SU-DHL-6 (cell line): Measurements from ENCODE around the gene SLC35A2.
"Not testable (repeated sequence)": the region's sequence is repeated elsewhere in the genome, so short reads cannot be mapped to it uniquely, and the experiment has no call there.

ENCODE experiments used
- H2AFZ ChIP-seq: fragments of 200-600 bp; sonication (generic); 2 replicates; pipeline ENCODE4 v1.6.1; 2014; ENCODE audit warnings: low read depth, mild to moderate bottlenecking, moderate library complexity, mixed read lengths, antibody characterized with exemption, low read length; ENCODE audit not compliant: severe bottlenecking
- H3F3A ChIP-seq: fragments of 200-600 bp; shearing (Covaris generic); 2 replicates; pipeline ENCODE4 v1.6.0; 2016; ENCODE audit warnings: antibody characterized with exemption, mild to moderate bottlenecking; ENCODE audit not compliant: insufficient read depth
- H3K27ac ChIP-seq: fragments of 200-600 bp; sonication (generic); 2 replicates; pipeline ENCODE4 v1.5.1; 2016; ENCODE audit warnings: low read depth, mild to moderate bottlenecking, low read length, moderate library complexity, mixed read lengths
- H3K27me3 ChIP-seq: fragments of 200-600 bp; sonication (generic), shearing (Covaris generic); 2 replicates; pipeline ENCODE4 v1.6.0; 2014; ENCODE audit warnings: mild to moderate bottlenecking, low read length
- H3K36me3 ChIP-seq: fragments of 200-600 bp; sonication (generic); 2 replicates; pipeline ENCODE4 v1.6.1; 2014; ENCODE audit warnings: mild to moderate bottlenecking, low read length, mixed read lengths
- H3K4me2 ChIP-seq: fragments of 300-600, 200-600 bp; shearing (Covaris generic), sonication (generic); 2 replicates; pipeline ENCODE4 v1.6.0; 2014; ENCODE audit warnings: low read length, low read depth, mild to moderate bottlenecking; ENCODE audit not compliant: poor library complexity, severe bottlenecking
- H3K4me3 ChIP-seq: fragments of 200-600 bp; sonication (generic); 2 replicates; pipeline ENCODE4 v1.5.1; 2014; ENCODE audit warnings: antibody characterized with exemption, low read length, mild to moderate bottlenecking, mixed read lengths; ENCODE audit not compliant: insufficient read depth, poor library complexity, severe bottlenecking
- H3K79me2 ChIP-seq: fragments of 200-600 bp; sonication (generic); 2 replicates; pipeline ENCODE4 v1.6.1; 2014; ENCODE audit warnings: mild to moderate bottlenecking, low read length, moderate library complexity; ENCODE audit not compliant: insufficient read depth
- H3K9ac ChIP-seq: fragments of 200-600 bp; sonication (generic); 2 replicates; pipeline ENCODE4 v1.7.0; 2014; ENCODE audit warnings: mild to moderate bottlenecking, low read length
- H3K9me2 ChIP-seq: fragments of 200-600 bp; sonication (generic); replicated peaks from 2 replicates; pipeline ENCODE4 v1.6.1; 2014; ENCODE audit warnings: low read length; ENCODE audit not compliant: insufficient read depth
- H3K9me3 ChIP-seq: fragments of 200-600 bp; sonication (generic); 2 replicates; pipeline ENCODE4 v1.6.1; 2014; ENCODE audit warnings: low read length, mixed read lengths; ENCODE audit not compliant: insufficient read depth
- H4K20me1 ChIP-seq: fragments of 200-600 bp; sonication (generic); 2 replicates; pipeline ENCODE4 v1.6.1; 2014; ENCODE audit warnings: low read depth, mild to moderate bottlenecking, antibody characterized with exemption, low read length, moderate library complexity, mixed read lengths
- EZH2phosphoT487 ChIP-seq: fragments of 200-600 bp; sonication (generic), shearing (Covaris generic); conservative IDR thresholded peaks from 2 replicates; pipeline ENCODE4 v1.6.1; 2018; ENCODE audit warnings: mild to moderate bottlenecking, antibody characterized with exemption, low read length, moderate library complexity, mixed read lengths
- TF ChIP-seq, protein P1 (sequence below): fragments of 200-600 bp; sonication (generic); IDR thresholded peaks from one replicate; pipeline ENCODE4 v1.5.1; 2017; ENCODE audit warnings: antibody characterized with exemption, mild to moderate bottlenecking, low read length, moderate library complexity; ENCODE audit not compliant: insufficient read depth, poor library complexity, severe bottlenecking

The SLC35A2 gene

GRCh38 chrX:48883729-48884128 is 27.7 kb downstream of the SLC35A2 start:
- TF ChIP-seq EZH2phosphoT487 = no peak
- TF ChIP-seq, protein P1, sequence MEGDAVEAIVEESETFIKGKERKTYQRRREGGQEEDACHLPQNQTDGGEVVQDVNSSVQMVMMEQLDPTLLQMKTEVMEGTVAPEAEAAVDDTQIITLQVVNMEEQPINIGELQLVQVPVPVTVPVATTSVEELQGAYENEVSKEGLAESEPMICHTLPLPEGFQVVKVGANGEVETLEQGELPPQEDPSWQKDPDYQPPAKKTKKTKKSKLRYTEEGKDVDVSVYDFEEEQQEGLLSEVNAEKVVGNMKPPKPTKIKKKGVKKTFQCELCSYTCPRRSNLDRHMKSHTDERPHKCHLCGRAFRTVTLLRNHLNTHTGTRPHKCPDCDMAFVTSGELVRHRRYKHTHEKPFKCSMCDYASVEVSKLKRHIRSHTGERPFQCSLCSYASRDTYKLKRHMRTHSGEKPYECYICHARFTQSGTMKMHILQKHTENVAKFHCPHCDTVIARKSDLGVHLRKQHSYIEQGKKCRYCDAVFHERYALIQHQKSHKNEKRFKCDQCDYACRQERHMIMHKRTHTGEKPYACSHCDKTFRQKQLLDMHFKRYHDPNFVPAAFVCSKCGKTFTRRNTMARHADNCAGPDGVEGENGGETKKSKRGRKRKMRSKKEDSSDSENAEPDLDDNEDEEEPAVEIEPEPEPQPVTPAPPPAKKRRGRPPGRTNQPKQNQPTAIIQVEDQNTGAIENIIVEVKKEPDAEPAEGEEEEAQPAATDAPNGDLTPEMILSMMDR = no peak
- no peak overlapping the region for H2AFZ ChIP-seq
- no peaks in the 10 kb centered on the region for H3K9me3 ChIP-seq
- H3K4me3 ChIP-seq = no peak overlapping the region
- H4K20me1 ChIP-seq = no peaks in the 10 kb centered on the region
- H3K9me2 ChIP-seq = no peaks in the 10 kb centered on the region
- H3K79me2 ChIP-seq = no peaks in the 10 kb centered on the region
- no peaks in the 10 kb centered on the region for H3F3A ChIP-seq
- H3K9ac ChIP-seq = no peak overlapping the region
- H3K27me3 ChIP-seq = no peaks in the 10 kb centered on the region
- H3K27ac ChIP-seq = no peak overlapping the region
- no peaks in the 10 kb centered on the region for H3K36me3 ChIP-seq
- H3K4me2 ChIP-seq = no peak overlapping the region

DNA sequence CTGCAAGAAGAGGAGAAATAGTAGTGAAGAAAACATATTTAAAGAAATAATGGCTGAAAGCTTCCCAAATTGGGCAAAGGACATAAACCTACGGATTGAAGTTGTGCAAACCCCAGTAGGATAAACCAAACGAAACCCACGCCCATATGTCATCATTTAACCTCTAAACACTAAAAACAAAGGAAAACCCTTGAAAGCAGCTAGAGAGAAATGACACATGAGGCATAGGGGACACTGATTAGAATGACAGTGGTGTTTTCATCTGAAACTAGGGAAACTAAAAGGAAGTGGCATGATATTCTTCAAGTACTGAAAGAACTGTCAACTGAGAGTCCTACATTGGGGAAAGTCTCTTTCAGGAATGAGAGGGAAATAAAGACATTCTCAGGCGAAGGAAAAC is 34.5 kb downstream of the SLC35A2 start:
- not testable (repeated sequence) for H2AFZ ChIP-seq, H3K79me2 ChIP-seq, H4K20me1 ChIP-seq, H3K4me2 ChIP-seq, H3F3A ChIP-seq, H3K4me3 ChIP-seq, H3K27me3 ChIP-seq, H3K9me3 ChIP-seq, H3K27ac ChIP-seq, H3K36me3 ChIP-seq, H3K9me2 ChIP-seq, H3K9ac ChIP-seq

- not testable (repeated sequence) for H3K9me2 ChIP-seq, H3K79me2 ChIP-seq, H4K20me1 ChIP-seq, H2AFZ ChIP-seq, H3K36me3 ChIP-seq, H3K27ac ChIP-seq, H3F3A ChIP-seq, H3K9ac ChIP-seq, H3K9me3 ChIP-seq, H3K4me3 ChIP-seq, H3K4me2 ChIP-seq, H3K27me3 ChIP-seq
Measured at GRCh38 chrX:48872017-48872416, 39.4 kb downstream of the SLC35A2 start.

- Histone ChIP-seq H3K27me3 (no peaks in the 10 kb centered on the region), H3K36me3 (no peaks in the 10 kb centered on the region), H3K27ac (no peak overlapping the region), H2AFZ (no peak overlapping the region), H3K79me2 (no peaks in the 10 kb centered on the region), H4K20me1 (no peaks in the 10 kb centered on the region), H3K4me3 (no peak overlapping the region), H3K4me2 (no peak overlapping the region), H3F3A (no peaks in the 10 kb centered on the region), H3K9me2 (no peaks in the 10 kb centered on the region), H3K9me3 (no peaks in the 10 kb centered on the region), H3K9ac (no peak overlapping the region)
- TF ChIP-seq EZH2phosphoT487 = no peak
- TF ChIP-seq, protein P1 = no peak
Measured at GRCh38 chrX:48864210-48864609, 47.2 kb downstream of the SLC35A2 start.
